Embryonic facial prominence (tissue), 1 donor: ENCODE results near the gene FBXO11.
A peak's percentile ranks its signal among the peaks of the same experiment; 100 is the strongest.
"Not testable (repeated sequence)": the region's sequence is repeated elsewhere in the genome, so short reads cannot be mapped to it uniquely, and the experiment has no call there.

Experiments
- DNase-seq: peaks from one replicate; pipeline ENCODE4 v3.0.0-alpha.2; 2016; ENCODE audit errors: extremely low spot score

The FBXO11 gene

GRCh38 chr2:47906157-47907038 is at the start of gene FBXO11:
TSS of gene FBXO11 (minus strand) at chr2:47906498. CDS start at chr2:47905720, 778 bp downstream.
- peak; percentile 93 for DNase-seq

- DNase-seq: no peak
Observed at GRCh38 chr2:47950340-47951301, 44.3 kb upstream of the FBXO11 start.

DNA sequence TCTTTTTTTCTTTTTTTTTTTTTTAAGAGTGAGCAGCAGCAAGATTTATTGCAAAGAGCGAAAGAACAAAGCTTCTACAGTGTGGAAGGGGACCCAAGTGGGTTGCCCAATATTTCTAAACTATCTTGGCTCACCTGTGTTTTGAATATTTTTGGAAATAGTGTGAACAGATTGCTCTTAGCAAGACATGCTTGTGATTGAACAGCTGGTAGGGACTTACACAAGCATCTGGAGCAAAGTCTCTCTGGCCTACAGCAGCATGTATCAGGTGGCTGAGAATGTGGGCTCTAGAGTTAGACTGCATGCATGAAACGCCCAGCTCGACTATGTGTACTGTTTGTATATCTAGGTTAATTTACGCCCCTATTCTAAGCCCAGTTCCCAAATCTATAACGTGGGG is 40.3 kb upstream of the FBXO11 start:
- no peak for DNase-seq

GRCh38 chr2:47945046-47945781 is 38.9 kb upstream of the FBXO11 start:
- no peak for DNase-seq

DNA sequence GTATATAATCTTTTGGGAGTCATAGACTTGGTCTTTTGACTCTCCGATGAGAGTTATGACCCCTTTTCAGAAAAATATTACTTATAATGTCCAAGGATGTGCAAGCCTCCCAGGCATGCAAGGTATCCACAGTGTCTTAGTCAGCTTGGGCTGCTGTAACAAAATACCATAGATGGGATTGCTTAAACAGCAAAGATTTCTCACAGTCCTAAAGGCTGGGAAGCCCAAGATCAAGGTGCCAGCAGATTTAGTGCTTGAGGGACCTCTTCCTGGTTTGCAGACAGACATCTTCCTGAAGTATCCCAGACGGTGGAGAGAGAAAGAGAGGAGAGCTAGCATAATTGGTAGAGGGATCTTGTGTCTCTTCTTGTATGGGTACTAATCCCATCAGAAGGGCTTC is 35.6 kb upstream of the FBXO11 start:
- no peak for DNase-seq

- no peak for DNase-seq
Observed at GRCh38 chr2:47937677-47938076, 31.4 kb upstream of the FBXO11 start.

DNA sequence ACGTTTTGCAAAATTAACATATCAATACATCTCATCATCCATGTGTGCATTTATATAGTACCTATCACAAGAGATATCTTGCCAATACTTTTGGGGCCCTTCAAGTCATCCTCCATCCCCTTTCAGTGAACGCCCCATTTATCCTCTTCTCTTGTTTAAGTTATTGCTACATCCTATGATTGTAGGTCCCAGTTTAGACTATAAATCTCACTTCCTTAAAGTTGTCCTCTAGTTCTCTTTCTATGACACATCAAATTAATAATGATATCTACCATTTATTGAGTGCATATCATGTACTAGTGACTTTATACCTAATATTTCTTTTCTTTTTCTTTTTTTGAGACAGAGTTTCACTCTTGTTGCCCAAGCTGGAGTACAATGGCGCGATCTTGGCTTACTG is 28.8 kb upstream of the FBXO11 start:
- no peak for DNase-seq

DNA sequence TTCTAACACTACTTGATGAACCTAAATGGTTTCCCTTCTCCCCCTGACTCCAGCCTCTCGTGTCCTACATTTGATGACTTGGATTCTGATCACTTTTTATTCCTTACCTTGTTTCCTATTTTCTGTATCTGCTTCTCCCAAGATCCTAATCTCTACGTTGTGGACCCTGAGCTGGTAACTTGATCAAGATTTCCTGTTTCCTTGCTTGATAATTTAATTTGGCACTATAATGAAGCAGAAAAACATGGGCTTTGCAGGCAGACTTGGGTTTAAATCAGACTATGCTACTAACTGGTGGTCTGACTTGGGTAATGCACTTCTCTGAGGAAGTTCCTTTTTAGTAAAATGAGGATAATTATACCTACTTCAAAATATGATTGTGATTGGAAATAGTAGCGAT is 11.7 kb upstream of the FBXO11 start:
- no peak for DNase-seq

- DNase-seq: no peak
Observed at GRCh38 chr2:47917276-47917961, 11.1 kb upstream of the FBXO11 start.

- DNase-seq: no peak
Observed at GRCh38 chr2:47916412-47916811, 10.1 kb upstream of the FBXO11 start.

DNA sequence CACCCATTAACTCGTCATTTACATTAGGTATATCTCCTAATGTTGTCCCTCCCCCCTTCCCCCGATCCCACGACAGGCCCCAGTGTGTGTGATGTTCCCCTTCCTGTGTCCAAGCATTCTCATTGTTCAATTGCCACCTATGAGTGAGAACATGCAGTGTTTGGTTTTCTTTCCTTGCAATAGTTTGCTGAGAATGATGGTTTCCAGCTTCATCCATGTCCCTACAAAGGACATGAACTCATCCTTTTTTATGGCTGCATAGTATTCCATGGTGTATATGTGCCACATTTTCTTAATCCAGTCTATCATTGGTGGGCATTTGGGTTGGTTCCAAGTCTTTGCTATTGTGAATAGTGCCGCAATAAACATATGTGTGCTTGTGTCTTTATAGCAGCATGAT is 4.4 kb upstream of the FBXO11 start:
- DNase-seq: not testable (repeated sequence)

DNA sequence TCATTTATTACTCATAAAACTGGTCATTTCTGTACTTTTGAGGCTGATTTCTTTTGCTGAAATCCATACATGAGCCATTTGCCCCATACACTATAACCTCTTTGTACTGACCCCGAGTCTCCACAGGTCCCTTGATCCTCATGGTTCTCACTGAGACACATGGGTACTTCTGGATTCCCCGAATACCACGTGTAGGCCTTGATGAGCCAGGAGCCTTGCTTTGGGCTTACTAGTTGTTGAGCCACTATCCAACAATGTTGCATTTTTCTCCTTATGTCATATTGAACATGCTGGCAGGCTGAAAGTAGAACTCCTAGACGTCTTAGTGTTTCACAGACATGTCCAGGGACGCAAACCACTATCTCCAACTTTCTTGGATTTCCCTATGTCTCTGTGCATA is 2.4 kb upstream of the FBXO11 start:
- no peak for DNase-seq

GRCh38 chr2:47907039-47907781 is 912 bp upstream of the FBXO11 start:
- DNase-seq: no peak

- DNase-seq: peak; percentile 61
Observed at GRCh38 chr2:47905386-47906156, 727 bp downstream of the FBXO11 start.

- DNase-seq: no peak
Observed at GRCh38 chr2:47903781-47904490, 2.4 kb downstream of the FBXO11 start.

GRCh38 chr2:47901892-47902291 is 4.4 kb downstream of the FBXO11 start:
- not testable (repeated sequence) for DNase-seq

- DNase-seq: no peak
Observed at GRCh38 chr2:47900857-47901256, 5.4 kb downstream of the FBXO11 start.

- DNase-seq: no peak
Observed at GRCh38 chr2:47899915-47900816, 6.1 kb downstream of the FBXO11 start.
